Fibroblast of skin of abdomen (primary cell): ENCODE results near the gene PRKCE.

Experiments
- DNase-seq: peaks from one replicate; pipeline ENCODE4 v3.0.0-alpha.2; 2013

The PRKCE gene

GRCh38 chr2:46157072-46157965 is 505.8 kb downstream of the PRKCE start:
- DNase-seq: no peak

GRCh38 chr2:46157966-46158310 is 506.5 kb downstream of the PRKCE start:
- no peak for DNase-seq

GRCh38 chr2:46158661-46159060 is 507.2 kb downstream of the PRKCE start:
- DNase-seq: no peak

GRCh38 chr2:46160326-46160725 is 508.9 kb downstream of the PRKCE start:
- DNase-seq: no peak

DNA sequence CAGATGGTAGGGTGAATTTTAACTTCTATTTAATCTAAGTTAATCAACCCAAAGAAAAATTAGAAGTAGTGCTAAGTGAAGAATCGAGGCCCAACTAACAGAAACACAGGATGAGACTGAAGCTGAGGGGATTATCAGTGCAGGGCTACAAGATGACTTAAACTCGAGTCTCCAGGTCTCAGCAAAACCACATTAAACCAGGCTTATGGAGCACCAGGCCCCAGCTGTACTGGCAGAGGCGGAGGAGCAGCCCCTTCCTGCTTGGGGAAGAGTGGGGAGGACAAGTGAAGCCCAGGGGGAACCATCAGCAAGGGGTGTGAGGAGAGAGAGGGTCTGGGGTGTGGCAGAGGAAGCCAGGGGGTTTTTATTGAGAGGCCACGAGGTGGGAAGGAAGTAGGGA is 509.8 kb downstream of the PRKCE start:
- DNase-seq: no peak

DNA sequence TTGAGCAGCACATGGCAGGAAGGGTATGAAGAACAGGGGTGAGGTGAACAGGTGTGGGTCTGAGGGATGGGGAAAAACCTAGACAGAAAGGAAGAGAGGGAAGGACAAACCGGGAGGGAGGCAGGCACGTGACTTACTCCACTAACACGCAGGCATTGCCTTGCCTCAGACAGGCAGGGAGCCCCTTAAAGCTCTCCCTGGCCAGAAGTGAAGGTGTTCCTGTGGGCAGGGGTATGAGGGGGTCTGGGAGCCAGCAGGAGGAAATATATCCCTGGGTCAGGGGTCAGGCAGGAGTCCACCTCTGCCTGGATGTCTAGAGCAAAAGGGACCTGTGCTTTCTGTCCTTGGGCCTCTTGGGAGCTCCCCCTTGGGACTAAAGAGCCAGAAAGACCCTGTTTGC is 510.4 kb downstream of the PRKCE start:
- no peak for DNase-seq

DNA sequence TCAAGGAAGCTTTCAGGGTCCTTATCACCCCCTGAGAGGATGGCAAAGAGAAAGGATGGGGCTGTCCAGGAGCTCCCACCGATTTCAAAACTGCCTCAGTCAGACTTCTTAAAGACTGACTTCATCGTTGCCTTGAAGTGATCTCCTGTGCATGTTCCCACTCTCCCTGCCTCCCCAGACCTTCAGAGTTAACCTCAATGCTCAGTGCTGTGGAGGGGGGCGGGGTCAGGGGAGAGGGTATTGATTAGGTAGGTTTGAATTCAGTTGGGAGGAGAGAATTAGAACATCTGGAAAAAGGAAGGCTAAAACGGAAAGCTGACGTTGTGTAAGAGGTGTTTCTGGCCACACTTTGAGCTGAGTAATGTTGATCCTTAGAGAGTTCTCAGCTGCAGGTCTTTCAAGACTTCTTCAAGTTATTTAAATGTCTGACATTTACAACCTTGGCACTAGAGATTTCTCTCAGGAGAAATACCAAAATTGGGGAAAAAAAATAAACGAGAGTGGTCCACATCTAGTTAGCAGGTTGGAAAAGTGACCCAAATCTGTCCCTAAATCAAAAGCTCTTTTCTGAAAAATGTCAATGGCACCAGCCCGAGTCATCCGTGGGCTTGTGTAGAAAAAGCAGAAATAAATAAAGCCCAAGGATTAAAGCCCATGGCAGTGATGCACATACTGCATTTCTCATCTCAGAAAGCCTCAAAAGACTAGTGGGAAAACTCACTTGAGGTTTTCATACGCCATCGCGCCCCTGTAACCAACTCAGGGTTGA is 511.0 kb downstream of the PRKCE start:
- no peak for DNase-seq

- DNase-seq: no peak
These were observed 511.6 kb downstream of the PRKCE start for GRCh38 chr2:46163098-46163430.

DNA sequence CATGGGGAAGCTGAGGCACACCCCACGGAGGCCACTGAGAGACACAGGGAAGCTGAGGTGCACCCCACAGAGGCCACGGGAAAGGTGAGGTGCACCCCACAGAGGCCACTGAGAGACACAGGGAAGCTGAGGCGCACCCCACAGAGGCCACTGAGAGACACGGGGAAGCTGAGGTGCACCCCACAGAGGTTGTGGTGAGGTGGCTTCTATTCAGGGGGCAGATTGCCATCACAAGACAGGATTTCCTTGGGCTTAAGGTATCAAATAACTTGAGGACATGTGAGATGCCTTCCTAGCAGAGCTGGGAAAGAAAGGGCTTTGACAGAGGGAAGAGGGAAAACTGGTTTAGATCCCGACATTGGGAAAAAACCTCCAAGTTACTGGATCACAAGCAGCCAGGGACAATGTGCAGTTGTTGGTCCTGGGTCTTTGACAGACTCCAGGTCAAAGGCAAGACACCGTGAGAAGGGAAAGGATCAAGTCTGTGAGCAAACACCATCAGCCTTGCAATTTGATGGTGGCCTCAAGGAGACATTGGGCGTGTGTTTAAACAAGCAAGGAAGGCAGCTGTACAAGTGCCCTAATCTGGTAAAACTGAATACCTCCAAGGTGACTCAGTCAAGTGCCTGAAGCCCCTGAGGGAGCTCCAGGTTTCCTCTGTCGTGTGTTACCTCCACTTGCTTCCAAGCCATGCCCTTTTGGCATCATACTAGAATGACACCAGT is 512.5 kb downstream of the PRKCE start:
- no peak for DNase-seq

GRCh38 chr2:46164529-46165301 is 513.2 kb downstream of the PRKCE start:
- peak; percentile 98 for DNase-seq

GRCh38 chr2:46165916-46166315 is 514.4 kb downstream of the PRKCE start:
- DNase-seq: no peak

GRCh38 chr2:46167406-46167805 is 515.9 kb downstream of the PRKCE start:
- DNase-seq: no peak

DNA sequence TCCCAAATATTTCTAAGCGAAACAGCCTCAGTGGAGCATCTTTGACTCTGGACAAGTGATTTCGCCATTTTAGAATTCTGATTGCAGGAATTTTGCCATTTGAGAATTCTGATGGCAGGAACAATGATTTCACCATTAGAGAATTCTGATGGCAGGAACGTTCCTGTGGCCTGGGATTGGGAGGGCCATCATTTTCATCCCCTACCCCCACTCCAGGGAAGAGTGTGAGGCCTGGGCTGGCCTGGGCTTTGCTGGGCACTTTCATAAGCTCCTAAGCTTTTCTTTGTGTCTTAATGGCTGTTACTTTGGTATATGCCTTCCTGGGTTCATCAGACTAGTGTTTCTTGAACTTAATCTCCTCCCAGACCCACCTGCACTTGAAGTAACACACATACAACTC is 516.4 kb downstream of the PRKCE start:
- peak; percentile 52 for DNase-seq

GRCh38 chr2:46169467-46169866 is 518.0 kb downstream of the PRKCE start:
- no peak for DNase-seq

- DNase-seq: no peak
These were observed 518.6 kb downstream of the PRKCE start for GRCh38 chr2:46170026-46170425.

GRCh38 chr2:46170611-46171350 is 519.3 kb downstream of the PRKCE start:
- no peak for DNase-seq

- peak; percentile 77 for DNase-seq
These were observed 520.0 kb downstream of the PRKCE start for GRCh38 chr2:46171411-46171953.

DNA sequence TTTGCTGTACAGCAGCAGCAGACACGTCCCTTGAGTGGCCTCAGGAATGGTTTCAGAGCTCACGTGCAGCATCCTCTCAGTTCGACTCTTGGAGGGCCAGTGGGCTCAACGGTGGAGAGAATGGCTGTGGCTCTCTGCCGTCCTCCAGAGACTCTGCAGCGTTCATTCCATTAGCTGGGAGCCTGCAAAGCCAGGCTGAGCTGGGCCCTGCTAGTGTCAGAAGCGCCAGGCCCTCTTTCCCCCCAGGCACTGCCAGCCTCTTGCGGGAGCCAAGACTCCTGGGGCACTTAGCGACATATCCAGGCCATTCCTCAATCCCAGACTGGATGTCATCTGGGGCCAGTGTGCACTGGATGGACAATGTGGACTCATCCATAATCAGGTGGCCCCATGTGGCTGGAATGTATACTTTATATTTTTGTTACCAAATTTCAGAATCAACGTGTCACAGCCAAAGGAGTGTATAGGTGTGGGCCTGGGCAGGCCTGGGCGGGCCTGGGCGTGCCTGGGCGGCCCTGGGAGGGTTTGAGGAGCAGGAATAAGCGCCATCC is 520.6 kb downstream of the PRKCE start:
- DNase-seq: no peak

DNA sequence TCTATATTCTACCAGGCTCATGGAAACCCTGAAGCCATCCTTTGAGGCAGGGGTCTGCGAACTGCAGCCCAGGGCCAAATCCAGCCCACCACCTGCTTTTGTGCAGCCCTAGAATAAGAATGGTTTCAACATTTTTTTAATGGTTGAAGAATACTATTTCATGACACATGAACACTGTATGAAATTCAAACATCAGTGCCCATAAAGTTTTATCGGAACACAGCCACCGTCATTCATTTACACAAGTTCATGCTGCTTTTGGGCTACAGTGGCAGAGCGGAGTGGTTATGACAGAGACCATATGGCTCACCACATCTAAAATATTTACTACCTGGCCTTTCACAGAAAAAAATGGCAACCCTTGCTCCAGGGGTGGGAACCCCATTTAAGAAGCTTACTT is 521.6 kb downstream of the PRKCE start:
- DNase-seq: no peak

DNA sequence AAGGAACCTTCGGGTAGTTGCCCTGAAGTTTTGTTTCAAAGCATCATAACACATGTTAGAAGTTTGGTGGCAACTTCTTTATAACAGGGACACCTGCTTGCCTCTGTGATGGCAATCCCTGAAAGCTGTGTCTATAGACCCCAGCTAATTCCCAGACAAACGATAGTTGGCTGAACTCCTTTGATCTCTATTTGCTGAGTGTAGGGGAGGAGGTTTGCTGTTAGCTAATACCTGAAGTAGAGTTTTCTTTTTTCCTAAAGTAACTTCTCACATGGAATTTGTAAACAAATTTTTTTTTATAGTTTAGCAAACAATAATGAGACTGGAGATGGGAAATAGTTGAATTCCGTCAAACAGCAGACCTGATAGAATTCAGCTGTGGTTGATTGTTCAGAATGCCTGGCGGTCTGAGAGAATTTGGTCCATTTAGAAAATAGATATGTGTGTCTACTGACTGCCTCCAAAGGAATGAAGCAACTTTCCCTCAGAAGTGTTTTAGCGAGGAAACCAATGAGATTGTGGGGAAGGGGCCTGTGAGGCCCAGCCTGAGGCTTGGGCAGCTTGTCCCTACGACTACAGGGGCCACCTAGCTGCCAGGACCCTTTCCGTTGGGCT is 522.3 kb downstream of the PRKCE start:
- DNase-seq: no peak
